Stimulated activated CD8-positive, alpha-beta memory T cell treated with anti-CD3 and anti-CD28 coated beads, Interleukin-15, amount 100 ng/mL, for 24 hours (primary cell): ENCODE data around the gene GOLGA8M.
"Not testable (repeated sequence)": the region's sequence is repeated elsewhere in the genome, so short reads cannot be mapped to it uniquely, and the experiment has no call there.

Source experiments
- DNase-seq: peaks from one replicate; pipeline ENCODE4 v3.0.0-alpha.2; 2020; ENCODE audit warnings: low read depth

GOLGA8M gene, protein sequence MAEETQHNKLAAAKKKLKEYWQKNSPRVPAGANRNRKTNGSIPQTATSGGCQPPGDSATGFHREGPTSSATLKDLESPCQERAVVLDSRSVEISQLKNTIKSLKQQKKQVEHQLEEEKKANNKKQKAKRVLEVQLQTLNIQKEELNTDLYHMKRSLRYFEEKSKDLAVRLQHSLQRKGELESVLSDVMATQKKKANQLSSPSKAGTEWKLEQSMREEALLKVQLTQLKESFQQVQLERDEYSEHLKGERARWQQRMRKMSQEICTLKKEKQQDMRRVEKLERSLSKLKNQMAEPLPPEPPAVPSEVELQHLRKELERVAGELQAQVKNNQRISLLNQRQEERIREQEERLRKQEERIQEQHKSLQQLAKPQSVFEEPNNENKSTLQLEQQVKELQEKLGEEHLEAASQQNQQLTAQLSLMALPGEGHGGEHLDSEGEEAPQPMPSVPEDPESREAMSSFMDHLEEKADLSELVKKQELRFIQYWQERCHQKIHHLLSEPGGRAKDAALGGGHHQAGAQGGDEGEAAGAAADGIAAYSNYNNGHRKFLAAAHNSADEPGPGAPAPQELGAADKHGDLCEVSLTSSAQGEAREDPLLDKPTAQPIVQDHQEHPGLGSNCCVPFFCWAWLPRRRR

DNA sequence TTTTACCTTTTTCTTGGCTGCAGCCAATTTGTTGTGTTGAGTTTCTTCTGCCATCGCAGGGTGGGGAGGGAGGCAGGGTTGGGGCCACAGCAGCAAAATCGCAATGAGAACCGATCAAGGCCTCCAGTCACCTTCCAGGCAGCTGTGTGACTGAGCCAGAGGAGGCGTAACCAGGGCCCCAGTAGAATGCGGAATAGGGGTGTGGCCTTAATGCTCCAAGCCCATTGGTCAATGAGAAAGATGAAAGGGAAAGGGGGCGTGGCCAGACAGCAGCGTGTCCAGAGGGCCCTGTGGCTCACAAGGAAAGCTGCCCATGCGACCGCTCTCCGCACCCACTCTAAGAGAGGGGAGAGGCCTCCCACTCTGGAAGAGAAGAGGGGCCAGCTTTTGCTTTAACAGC lies at the start of gene GOLGA8M:
Gene GOLGA8M, minus strand, starts transcription at position 152 of the 400 bp plus-strand sequence. Its CDS starts 98 bp downstream, at position 54.
- DNase-seq, result not testable (repeated sequence)

DNA sequence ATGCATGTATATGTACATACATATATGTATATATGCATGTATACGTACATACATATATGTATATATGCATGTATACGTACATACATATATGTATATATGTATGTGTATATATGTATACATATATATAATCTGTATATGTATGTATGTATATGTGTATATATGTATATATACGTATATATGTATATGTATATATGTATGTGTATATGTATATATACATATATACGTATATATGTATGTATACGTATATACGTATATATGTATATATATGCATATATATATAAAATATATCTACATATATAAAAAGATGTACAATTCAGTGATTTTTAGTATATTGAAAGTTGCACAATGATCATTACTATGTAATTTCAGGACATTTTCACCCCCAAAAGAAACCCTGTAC lies 30.7 kb upstream of the GOLGA8M start:
- not testable (repeated sequence) for DNase-seq

DNA sequence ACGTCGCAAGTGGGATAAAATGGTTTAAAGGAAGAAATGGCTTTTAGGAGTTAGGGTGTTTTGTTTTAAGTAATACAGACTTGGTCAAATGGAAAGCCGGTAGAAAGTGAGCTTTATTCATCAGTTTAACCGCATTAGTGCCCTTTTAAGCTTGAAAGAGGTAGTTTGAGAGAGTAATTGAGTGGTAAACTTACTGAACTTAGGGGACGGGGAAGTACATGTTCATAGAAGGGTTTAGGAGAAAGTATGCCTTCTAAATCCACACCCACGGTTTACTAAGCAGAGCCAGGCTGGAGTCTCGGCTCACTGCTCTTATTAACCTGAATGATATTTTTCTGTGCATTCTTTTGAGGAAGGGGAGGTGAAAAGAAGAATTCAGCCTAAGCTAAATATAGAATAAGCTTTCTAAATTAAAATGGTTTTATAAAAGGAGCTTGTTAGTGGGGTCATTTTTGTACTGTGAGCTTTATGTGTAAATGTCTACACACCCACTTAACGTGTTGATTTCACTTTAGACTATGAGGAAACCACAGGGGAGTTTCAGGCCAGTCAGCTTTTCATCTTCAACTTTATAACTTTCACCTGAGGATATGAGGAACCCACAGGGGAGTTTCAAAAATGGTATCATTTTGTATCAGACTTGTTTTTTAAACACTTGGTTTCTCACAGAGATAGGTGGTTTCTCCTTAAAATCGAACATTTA lies 26.5 kb upstream of the GOLGA8M start:
- DNase-seq, result not testable (repeated sequence)

DNA sequence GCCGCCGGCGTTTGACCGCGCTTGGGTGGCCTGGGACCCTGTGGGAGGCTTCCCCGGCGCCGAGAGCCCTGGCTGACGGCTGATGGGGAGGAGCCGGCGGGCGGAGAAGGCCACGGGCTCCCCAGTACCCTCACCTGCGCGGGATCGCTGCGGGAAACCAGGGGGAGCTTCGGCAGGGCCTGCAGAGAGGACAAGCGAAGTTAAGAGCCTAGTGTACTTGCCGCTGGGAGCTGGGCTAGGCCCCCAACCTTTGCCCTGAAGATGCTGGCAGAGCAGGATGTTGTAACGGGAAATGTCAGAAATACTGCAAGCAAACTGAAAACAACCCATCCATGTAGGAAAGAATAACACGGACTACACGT lies 26.0 kb upstream of the GOLGA8M start:
- not testable (repeated sequence) for DNase-seq

DNA sequence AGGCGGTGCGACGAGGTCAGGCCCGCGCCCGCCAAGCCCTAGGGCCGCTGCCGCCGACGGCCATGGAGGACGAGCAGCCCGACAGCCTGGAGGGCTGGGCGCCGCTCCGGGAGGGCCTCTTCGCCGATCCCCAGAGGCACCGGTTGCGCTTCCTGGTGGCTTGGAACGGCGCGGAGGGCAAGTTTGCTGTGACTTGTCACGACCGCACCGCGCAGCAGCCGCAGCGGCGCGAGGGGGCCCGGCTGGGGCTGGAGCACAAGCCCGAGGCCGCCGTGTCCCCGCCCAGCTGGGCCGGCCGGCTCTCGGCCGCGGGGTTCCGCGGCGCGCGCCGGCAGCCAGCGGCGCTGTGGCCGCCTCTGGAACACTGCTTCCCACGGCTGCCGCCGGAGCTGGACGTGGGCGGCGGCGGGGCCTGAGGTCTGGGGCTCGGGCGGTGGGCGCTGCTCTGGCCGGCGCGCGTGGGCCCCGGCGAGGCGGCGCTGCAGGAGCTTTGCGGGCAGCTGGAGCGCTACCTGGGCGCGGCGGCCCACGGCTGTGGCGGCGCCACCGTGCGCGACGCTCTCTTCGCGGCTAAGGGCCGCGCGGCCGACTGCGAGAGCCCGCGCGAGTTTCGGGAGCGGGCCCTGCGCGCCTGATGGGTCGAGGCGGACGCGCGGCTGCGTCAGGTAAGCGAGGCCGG lies 25.4 kb upstream of the GOLGA8M start:
- DNase-seq, result not testable (repeated sequence)

DNA sequence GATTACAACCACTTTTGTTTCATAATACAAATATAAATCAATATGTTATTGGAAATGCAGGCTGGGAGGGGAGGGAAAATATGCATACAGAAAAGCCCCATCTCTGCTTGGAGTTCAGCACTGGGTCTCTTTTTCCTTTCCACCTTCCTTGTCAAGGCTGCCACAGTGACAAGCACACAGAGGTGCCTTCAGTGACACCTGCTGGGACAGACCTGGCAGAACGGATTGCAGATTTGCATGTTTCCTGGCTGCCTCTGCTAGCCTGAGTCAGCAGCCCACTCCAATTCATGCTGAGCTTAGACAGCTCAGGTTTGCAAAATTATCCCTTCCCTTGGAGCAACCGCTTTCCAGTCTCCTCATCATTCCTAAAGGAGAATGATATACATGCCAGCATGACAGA lies 15.8 kb upstream of the GOLGA8M start:
- DNase-seq, result not testable (repeated sequence)

DNA sequence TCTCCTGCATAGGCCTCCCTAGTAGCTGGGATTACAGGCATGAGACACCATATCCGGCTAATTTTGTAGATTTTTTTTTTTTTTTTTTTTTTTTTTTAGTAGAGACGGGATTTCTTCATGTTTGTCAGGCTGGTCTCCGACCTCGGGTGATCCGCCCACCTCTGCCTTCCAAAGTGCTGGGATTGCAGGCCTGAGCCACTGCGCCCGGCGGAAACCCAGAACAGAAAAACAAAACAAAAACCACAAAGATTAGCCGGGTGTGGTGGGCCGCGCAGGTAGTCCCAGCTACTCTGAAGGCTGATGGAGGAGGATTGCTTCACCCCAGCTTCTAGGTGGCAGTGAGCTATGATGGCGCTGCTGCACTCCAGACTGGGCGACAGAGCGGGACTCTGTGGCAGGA lies 14.8 kb upstream of the GOLGA8M start:
- DNase-seq, result not testable (repeated sequence)

DNA sequence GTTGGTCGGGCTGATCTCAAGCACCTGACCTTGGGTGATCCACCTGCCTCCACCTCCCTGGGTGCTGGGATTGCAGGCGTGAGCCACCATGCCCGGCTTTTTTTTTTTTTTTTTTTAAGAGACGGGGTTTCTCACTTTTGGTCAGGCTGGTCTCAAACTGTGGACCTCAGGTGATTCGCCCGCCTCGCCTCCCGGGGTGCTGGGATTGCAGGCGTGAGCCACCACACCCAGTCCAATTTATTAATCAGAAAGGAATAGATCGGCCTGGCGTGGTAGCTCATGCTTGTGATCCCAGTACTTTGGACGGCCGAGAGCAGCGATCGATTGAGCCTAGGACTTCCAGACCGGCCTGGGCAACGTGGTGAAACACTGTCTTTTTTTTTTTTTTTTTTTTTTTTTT lies 13.9 kb upstream of the GOLGA8M start:
- no peak for DNase-seq

DNA sequence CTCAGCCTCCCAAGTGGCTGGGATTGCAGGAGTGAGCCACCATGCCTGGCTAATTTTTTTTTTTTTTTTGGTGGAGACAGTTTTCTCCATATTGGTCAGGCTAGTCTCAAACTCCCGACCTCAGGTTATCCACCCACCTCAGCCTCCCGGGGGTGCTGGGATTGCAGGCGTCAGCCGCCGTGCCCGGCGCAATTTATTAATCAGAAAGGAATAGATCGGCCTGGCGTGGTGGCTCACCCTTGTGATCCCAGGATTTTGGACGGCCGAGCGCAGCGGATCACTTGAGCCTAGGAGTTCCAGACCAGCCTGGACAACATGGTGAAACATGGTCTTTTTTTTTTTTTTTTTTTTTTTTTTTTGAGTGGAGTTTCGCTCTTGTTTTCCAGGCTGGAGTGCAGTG lies 13.3 kb upstream of the GOLGA8M start:
- DNase-seq, result no peak

DNA sequence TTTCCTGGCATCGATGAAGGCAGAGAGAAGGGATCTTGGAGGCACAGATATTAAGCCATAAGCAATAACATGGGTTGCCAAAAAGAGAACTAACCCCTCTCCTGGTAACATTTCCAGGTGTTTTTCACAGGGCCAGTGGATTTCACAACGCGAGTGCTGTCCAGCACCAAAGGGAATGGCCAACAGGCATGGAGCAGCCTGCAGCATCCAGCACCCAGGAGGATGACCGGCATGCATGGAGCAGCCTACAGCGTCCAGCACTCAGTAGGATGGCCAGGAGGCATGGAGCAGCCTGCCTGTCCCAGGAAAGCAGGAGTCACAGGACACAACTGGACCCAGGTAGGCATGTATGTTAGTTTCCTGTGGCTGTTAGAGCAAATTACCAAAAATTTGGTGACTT lies 11.8 kb upstream of the GOLGA8M start:
- DNase-seq, result not testable (repeated sequence)

DNA sequence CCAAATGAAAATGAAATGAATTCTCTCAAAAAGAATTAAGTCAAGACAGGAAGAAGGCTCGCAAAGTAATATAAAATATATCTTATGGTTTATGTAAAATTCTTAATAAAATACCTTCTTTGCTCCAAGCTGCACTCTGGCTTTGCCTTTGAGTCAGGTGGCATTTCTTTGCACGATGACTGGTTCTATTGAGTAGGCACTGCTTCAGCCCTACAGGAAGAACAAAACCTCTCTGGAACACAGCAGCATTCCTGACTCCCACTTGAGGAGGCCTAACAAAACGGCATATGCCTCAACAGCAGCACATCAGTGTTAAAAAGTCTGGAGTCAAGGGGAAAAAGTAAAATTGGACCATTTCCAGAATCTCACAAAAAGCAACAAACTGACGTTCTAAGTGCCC lies 7.4 kb upstream of the GOLGA8M start:
- DNase-seq, result not testable (repeated sequence)

DNA sequence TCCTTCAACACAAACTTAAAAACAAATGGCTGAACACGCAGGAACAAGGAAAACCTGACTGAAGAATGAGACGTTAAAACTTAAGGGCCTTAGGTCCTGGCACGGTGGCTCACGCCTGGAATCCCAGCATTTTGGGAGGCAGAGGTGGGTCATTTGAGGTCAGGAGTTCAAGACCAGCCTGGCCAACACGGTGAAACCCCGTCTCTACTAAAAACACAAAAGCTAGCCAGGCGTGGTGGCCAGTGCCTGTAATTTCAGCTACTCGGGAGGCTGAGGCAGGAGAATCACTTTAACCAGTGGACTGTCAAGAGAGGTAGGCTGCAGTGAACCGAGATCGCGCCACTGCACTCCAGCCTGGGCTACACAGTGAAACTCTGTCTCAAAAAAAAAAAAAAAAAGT lies 6.4 kb upstream of the GOLGA8M start:
- not testable (repeated sequence) for DNase-seq

DNA sequence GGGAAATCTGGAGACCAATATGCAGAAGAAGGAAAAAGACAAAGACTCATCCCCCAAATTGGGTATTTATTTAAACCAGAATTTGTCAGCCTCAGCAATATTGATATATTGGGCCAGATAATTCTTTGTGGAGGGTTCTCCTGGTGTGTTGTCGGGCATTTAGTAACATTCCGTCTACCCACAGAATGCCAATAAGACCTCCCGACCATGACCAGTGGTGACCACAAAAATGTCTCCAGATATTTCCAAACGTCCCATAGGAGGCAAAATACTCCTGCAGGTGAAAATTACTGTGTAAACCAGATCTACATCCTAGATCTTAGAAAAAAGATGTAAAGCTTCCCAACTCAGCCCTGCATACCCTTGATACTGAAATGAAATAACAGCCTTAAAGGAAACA lies 2.0 kb upstream of the GOLGA8M start:
- DNase-seq, result not testable (repeated sequence)

DNA sequence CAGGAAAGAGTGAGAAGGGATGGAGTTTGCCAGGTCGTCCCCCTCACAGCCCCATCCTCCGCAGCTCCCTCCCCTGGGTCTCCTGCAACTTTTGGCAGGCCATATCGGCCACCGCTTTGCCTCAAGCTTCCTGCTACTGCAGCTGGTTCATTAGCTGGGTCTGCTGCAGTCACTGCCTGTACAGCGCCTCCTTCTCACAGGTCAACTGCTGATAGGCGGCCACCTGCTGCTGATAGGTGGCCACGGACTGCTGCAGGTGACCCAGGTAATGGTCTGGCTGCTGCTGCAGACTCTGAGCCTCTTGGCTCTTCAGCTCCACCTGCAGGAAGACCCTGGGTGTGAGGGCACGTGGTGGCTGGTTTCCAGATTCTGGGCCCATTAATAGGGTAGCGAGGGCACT lies 8.3 kb downstream of the GOLGA8M start:
- not testable (repeated sequence) for DNase-seq

DNA sequence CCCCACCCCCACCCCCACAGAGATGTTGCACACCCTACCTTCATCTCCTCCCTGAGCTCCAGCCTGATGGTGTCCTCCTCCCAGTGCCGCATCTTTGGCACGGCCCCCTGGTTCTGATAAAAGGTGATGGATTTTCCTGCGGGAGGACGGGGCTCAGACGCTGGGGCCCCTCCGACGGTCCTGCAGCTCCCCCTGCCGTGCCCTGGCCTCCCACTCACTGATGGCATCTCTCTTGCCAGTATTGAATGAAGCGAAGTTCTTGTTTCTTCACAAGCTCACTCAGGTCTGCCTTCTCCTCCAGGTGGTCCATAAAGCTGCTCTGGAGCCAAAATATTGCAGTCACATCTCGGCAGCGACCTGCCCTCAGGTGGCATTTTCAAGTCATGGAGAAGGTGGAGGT lies 9.8 kb downstream of the GOLGA8M start:
- not testable (repeated sequence) for DNase-seq

DNA sequence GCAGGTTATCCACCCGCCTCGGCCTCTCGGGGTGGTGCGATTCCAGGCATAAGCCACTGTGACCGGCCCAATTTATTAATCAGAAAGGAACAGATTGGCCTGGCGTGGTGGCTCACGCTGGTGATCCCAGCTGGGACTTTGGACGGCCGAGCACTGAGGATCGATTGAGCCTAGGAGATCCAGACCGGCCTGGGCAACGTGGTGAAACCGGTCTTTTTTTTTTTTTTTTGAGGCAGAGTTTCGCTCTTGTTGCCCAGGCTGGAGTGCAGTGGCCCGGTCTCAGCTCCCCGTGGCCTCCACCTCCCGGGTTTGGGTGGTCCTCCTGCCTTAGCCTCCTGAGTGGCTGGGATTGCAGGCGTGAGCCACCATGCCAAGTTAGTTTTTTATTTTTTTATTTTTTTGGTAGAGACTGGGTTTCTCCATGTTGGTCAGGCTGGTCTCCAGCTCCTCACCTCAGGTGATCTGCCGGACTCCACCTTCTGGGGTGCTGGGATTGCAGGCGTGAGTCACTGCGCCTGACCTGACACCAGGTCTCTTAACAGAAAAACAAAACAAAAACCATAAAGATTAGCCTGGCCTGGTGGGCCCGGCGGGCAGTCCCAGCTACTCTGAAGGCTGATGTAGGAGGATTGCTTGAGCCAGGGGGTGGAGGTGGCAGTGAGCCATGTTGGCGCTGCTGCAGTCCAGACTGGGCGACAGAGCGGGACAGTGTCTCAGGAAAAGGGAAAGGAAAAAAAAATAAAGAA lies 18.0 kb downstream of the GOLGA8M start:
- not testable (repeated sequence) for DNase-seq

DNA sequence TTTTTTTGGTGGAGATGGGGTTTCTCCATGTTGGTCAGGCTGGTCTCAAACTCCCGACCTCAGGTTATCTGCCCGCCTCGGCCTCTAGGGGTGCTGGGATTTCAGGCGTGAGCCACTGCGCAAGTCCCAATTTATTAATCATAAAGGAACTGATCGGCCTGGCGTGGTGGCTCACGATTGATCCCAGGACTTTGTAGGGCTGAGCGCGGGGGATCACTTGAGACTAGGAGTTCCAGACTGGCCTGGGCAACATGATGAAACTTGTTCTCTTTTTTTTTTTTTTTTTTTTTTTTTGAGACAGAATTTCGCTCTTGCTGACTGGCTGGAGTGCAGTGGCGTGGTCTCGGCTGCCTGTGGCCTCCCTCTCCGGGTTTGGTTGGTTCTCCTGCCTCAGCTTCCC lies 19.2 kb downstream of the GOLGA8M start:
- DNase-seq, result not testable (repeated sequence)

DNA sequence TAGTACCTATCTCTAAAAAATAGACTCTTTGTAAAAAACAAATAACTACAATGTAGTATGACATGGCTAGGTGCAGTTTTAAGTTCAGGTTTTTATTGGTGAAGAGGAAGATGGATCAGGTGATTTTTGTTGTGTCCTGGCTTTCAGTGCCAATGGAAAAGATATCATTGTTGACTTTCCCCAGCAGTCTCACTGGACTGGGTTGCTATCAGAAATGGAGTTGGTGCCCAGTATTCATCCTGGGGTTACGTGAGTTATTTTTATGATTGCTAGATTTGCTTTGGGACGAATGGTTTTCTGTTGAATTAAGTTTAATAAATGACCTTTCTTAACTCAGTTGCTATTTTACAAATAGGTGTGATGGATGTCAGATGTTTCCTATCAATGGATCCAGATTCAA lies 38.7 kb downstream of the GOLGA8M start:
- DNase-seq, result not testable (repeated sequence)

DNA sequence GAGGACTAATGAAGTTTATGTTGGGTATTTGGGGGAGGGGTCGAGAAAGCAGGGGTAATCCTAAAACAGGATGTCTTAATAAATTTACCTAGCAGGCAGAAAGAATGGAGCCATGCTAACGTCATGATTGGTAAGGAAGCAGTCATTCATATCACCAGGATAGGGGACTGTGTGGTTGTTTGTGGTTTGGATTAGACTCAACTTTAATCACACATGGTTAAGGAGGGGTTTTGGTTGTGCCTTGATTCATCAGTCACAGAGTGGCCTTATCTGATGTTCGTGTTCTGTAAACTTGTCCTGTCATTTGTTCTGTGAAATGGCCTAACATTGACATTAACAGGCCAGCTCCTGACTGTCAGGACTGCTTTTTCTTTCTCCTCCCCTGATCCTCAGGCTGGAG lies 40.1 kb downstream of the GOLGA8M start:
- DNase-seq, result not testable (repeated sequence)

DNA sequence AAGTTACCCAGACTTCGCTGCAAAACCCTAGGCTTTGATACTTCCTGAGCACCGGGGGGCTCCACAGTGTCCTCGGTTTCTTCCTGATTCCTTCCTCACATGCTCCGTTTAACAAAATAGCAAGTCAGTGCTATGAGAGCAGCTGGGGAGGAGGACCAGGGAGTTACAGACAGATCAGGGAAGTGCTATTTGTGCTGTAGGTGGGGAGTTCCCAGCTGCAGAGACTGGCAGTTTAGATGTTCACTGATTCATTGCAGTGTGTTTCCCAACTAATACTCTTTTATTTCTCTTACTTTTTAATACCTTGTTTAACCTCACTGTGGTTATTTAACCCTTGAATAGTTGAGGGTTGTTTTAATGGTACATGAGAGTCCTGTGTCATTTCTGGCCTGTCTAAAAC lies 45.8 kb downstream of the GOLGA8M start:
- DNase-seq, result not testable (repeated sequence)

DNA sequence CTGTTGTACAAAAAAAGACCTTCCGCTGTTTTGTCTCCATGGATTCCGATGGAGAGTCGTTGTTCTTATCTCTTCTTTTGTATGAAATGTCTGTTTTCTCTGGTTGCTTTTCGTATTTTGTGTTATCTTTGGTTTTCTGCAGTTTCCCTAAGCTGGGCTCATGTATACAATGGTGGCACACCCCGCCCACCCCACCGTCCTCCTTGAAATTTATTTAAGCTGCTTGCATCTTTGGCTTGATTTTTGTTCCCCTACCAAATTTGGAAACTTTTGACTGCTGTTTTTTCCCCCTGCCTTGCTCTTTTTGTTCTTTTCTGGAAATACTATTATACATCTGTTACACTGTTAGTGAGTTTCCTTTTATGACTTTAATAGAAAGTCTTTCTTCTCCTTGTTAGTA lies 47.6 kb downstream of the GOLGA8M start:
- not testable (repeated sequence) for DNase-seq

DNA sequence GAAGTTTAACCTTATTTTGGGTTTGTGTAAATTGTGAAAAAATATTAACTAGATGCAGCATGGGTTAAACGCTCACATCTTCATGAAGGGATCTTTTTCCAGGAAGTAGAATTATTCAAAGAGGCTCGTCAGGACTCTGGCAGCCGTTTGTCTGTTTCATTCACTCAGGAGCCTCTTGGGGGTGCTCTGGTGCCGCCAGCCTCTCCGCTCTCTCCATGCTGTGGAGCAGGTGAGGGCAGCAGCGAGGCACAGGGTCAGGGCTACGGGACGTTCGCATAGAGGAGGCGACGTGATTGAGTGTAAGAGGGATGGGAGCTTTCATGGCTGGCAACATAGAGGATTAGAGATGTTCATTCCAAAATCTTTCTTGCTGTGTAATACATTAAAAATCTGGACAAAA lies 48.5 kb downstream of the GOLGA8M start:
- not testable (repeated sequence) for DNase-seq
